IMR-90 (cell line): ENCODE results near the gene ITGB1BP1. TPM values are rescaled to one million over a fixed set of nuclear protein-coding genes. Genes with fewer than 3 reads are reported as not detected.

Experiments
- ATAC-seq: fragments of 200-7000 bp; cut with Tn5 transposase; 2 replicates; pipeline ENCODE4 v1.9.1; 2020; ENCODE audit warnings: low read depth, mild to moderate bottlenecking, moderate library complexity
- BruUV-seq: library from RNA; stranded (reverse); fragments of 400-500 nt; replicated peaks from 2 replicates; lab custom pipeline; 2021; lab: Mats Ljungman, UMichigan
- CTCF ChIA-PET: fragments of 300-600 bp; formaldehyde crosslinking; extraction: SDS; loops from one replicate; lab custom pipeline; 2021; ENCODE audit warnings: antibody characterized with exemption; lab: Yijun Ruan, JAX
- POLR2A ChIA-PET: fragments of 300-600 bp; sonication (Branson Sonifier 250); formaldehyde crosslinking; loops from one replicate; lab custom pipeline; 2022; ENCODE audit warnings: antibody characterized with exemption; ENCODE audit not compliant: unreplicated experiment; lab: Charles Lee
- DNase-seq: peaks from one replicate; pipeline ENCODE4 v3.0.0; 2013
- H2AFZ ChIP-seq: replicated peaks from 2 replicates; pipeline ENCODE3; 2013; ENCODE audit warnings: low read length, mild to moderate bottlenecking; ENCODE audit not compliant: poor library complexity
- H2AK5ac ChIP-seq: 2 replicates; pipeline ENCODE4 v1.6.1; 2013; ENCODE audit warnings: low read depth, low read length, inconsistent platforms
- H2AK9ac ChIP-seq: replicated peaks from 2 replicates; pipeline ENCODE3; 2013; ENCODE audit warnings: mild to moderate bottlenecking, low read depth, low read length, moderate library complexity; ENCODE audit not compliant: poor library complexity
- H2BK120ac ChIP-seq: 2 replicates; pipeline ENCODE4 v1.6.1; 2013; ENCODE audit warnings: low read depth, low read length, inconsistent platforms
- H2BK15ac ChIP-seq: 3 replicates; pipeline ENCODE4 v1.6.1; 2013; ENCODE audit warnings: low read depth, low read length, inconsistent platforms
- H2BK20ac ChIP-seq: 2 replicates; pipeline ENCODE4 v1.6.1; 2013; ENCODE audit warnings: low read depth, mild to moderate bottlenecking, inconsistent platforms, low read length, moderate library complexity
- H2BK5ac ChIP-seq: 2 replicates; pipeline ENCODE4 v1.6.1; 2013; ENCODE audit warnings: mild to moderate bottlenecking, low read depth, low read length, inconsistent platforms; ENCODE audit not compliant: poor library complexity, severe bottlenecking
- H3K14ac ChIP-seq: replicated peaks from 2 replicates; pipeline ENCODE4 v1.6.1; 2013; ENCODE audit warnings: low read depth, low read length, inconsistent platforms
- H3K18ac ChIP-seq: 2 replicates; pipeline ENCODE4 v1.6.1; 2013; ENCODE audit warnings: low read depth, low read length, control low read depth
- H3K23ac ChIP-seq: 2 replicates; pipeline ENCODE4 v1.6.1; 2013; ENCODE audit warnings: low read depth, low read length, inconsistent platforms
- H3K27ac ChIP-seq: 2 replicates; pipeline ENCODE4 v1.5.1; 2013; ENCODE audit warnings: mild to moderate bottlenecking, control low read depth, low read length; ENCODE audit not compliant: insufficient read depth
- H3K27me3 ChIP-seq: 2 replicates; pipeline ENCODE4 v1.6.1; 2013; ENCODE audit warnings: low read length; ENCODE audit not compliant: control insufficient read depth, insufficient read depth
- H3K36me3 ChIP-seq: 2 replicates; pipeline ENCODE4 v1.6.1; 2013; ENCODE audit warnings: low read length, mixed read lengths; ENCODE audit not compliant: control insufficient read depth, insufficient read depth
- H3K4ac ChIP-seq: 2 replicates; pipeline ENCODE4 v1.6.1; 2013; ENCODE audit warnings: low read depth, low read length, inconsistent platforms
- H3K4me1 ChIP-seq: 2 replicates; pipeline ENCODE4 v1.6.1; 2013; ENCODE audit warnings: low read length, mixed read lengths; ENCODE audit not compliant: control insufficient read depth, insufficient read depth
- H3K4me2 ChIP-seq: 2 replicates; pipeline ENCODE4 v1.6.1; 2013; ENCODE audit warnings: low read depth, mild to moderate bottlenecking, control low read depth, low read length, moderate library complexity
- H3K4me3 ChIP-seq: 2 replicates; pipeline ENCODE4 v1.5.1; 2013; ENCODE audit warnings: low read depth, mild to moderate bottlenecking, control low read depth, low read length, moderate library complexity; ENCODE audit not compliant: insufficient read depth
- H3K56ac ChIP-seq: 2 replicates; pipeline ENCODE4 v1.6.1; 2013; ENCODE audit warnings: low read length, inconsistent platforms; ENCODE audit not compliant: insufficient read depth; ENCODE audit errors: extremely low read depth
- H3K79me1 ChIP-seq, 2 experiments: 2 replicates each; pipeline ENCODE4 v1.6.1; 2013; ENCODE audit warnings: low read length in 2 of 2, inconsistent platforms in 1 of 2, low read depth in 1 of 2
- H3K9ac ChIP-seq: 2 replicates; pipeline ENCODE4 v1.6.1; 2013; ENCODE audit warnings: low read depth, low read length, control low read depth
- H3K9me1 ChIP-seq: 2 replicates; pipeline ENCODE4 v1.6.1; 2013; ENCODE audit warnings: low read length, inconsistent platforms; ENCODE audit not compliant: insufficient read depth
- H3K9me3 ChIP-seq: 2 replicates; pipeline ENCODE4 v1.6.1; 2013; ENCODE audit warnings: low read length; ENCODE audit not compliant: control insufficient read depth, insufficient read depth
- H4K20me1 ChIP-seq: 2 replicates; pipeline ENCODE4 v1.6.1; 2013; ENCODE audit warnings: low read length, inconsistent platforms; ENCODE audit not compliant: insufficient read depth
- H4K5ac ChIP-seq: 2 replicates; pipeline ENCODE4 v1.6.1; 2013; ENCODE audit warnings: mild to moderate bottlenecking, low read depth, low read length, control low read depth
- H4K8ac ChIP-seq, 2 experiments: 2 replicates each; pipeline ENCODE4 v1.6.1; 2013; ENCODE audit warnings: low read depth in 2 of 2, low read length in 2 of 2, control low read depth in 1 of 2, inconsistent platforms in 1 of 2
- H4K91ac ChIP-seq: 2 replicates; pipeline ENCODE4 v1.6.1; 2013; ENCODE audit warnings: low read depth, low read length, inconsistent platforms; ENCODE audit not compliant: insufficient read depth
- CHD1 ChIP-seq: IDR thresholded peaks from 2 replicates; pipeline ENCODE4 v1.6.1; 2012; ENCODE audit warnings: low read depth, low read length, improper control_type of control experiment
- MAFK ChIP-seq: IDR thresholded peaks from 2 replicates; pipeline ENCODE4 v1.6.1; 2012; ENCODE audit warnings: low read depth, low read length, improper control_type of control experiment
- NFE2L2 ChIP-seq: fragments of 150-350 bp; IDR thresholded peaks from 2 replicates; pipeline ENCODE4 v1.6.1; 2016; ENCODE audit warnings: low read depth, mild to moderate bottlenecking, low read length
- RAD21 ChIP-seq: IDR thresholded peaks from 2 replicates; pipeline ENCODE4 v1.6.1; 2012; ENCODE audit warnings: low read length, improper control_type of control experiment
- USF2 ChIP-seq: fragments of 150-350 bp; IDR thresholded peaks from 2 replicates; pipeline ENCODE4 v1.6.1; 2017; ENCODE audit warnings: mild to moderate bottlenecking, antibody characterized with exemption, low read length, low read depth
- WGBS, 2 experiments: methylation state at CpG; one replicate each; pipeline versions ENCODE4 v1.1.5 to v1.1.7; 2013; ENCODE audit warnings: missing lambda C conversion rate in 2 of 2; ENCODE audit not compliant: insufficient read length in 1 of 2; ENCODE audit errors: extremely low coverage in 2 of 2; 5-methylcytosine and 5-hydroxymethylcytosine counted together
- dilution Hi-C: fragments of 300-500 bp; cut with HindIII; formaldehyde crosslinking; loops from one replicate; pipeline ENCODE4 v1.14.3; 2018; ENCODE audit warnings: low sequenced_read_pairs; ENCODE audit not compliant: unreplicated experiment
- in situ Hi-C: fragments of 300-500 bp; cut with MboI; formaldehyde crosslinking; loops from 3 replicates; pipeline ENCODE4 v1.14.3; 2019; ENCODE audit warnings: low sequenced_read_pairs, inconsistent platforms, mixed read lengths
- intact Hi-C: fragments of 100-400 bp; cut with micrococcal nuclease; formaldehyde crosslinking; loops from 2 replicates; pipeline ENCODE4 v1.10.0; 2022
- polyA plus RNA-seq, 3 experiments: library from polyadenylated mRNA; depleted of rRNA; stranded (reverse); fragments of >200 nt; gene quantifications; 2 replicates each; pipeline ENCODE4 v1.2.3, GENCODE V29; 2012; ENCODE audit warnings: low replicate concordance in 1 of 3
- total RNA-seq: library from RNA; depleted of rRNA; stranded (reverse); fragments of >200 nt; gene quantifications from 2 replicates; pipeline ENCODE4 v1.2.3, GENCODE V29; 2012
- TF ChIP-seq, protein P1 (sequence below): conservative IDR thresholded peaks from 2 replicates; pipeline ENCODE4 v1.5.1; 2012; ENCODE audit warnings: mild to moderate bottlenecking, low read depth, low read length, improper control_type of control experiment

ITGB1BP1 gene
- total and polyA plus RNA-seq, 2 of the 4 experiments (the other 2 are of a cell fraction): 48.6 to 88.1 TPM

DNA sequence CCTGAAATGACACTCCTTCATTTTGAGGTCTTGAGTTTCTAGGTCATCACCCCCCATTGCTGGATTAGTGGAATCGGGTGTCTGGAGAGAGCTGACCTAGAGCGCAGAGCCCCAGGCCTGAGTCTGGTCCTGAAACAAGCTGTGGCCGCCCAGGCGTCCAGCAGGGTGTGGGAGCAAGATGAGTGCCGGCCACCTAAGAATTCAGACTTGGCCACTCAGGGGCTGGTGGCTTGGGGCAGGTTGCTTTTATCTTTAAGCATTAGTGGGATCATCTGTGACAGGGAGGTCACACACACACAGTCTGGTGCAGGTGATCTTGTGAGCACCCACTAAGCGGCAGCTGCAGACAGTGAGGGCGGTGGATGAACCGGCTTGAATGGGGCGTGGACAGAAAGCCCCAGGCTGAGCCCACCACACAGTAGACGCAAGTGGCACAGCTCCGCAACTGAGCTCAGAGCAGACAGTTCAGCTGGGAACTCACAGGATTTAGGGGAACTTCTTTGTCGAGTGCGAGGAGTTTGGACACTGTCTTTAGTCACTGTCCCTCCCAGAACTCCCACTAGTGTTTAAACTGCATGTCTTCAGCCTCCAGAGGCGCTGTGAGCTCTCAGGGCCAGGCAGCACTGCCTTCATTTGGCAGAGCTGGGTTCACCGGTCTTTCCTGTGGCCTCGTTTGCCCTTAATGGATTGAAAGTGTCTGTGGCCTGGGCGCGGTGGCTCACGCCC lies 21.5 kb downstream of the ITGB1BP1 start:
- Histone ChIP-seq H4K5ac (no peak overlapping the region), H2AK5ac (no peak overlapping the region), H3K4me3 (no peak overlapping the region), H3K23ac (no peak overlapping the region), H2AFZ (no peak overlapping the region), H4K20me1 (peaks cover 17% of the 10 kb centered on the region), H3K27ac (no peak overlapping the region), H2BK5ac (no peak overlapping the region), H4K91ac (no peak overlapping the region), H2BK15ac (no peak overlapping the region), H2AK9ac (no peak overlapping the region), H3K4me2 (no peak overlapping the region), H4K8ac (no peak overlapping the region), H3K9ac (no peak overlapping the region), H3K56ac (no peak overlapping the region), H3K9me3 (no peaks in the 10 kb centered on the region), H3K4me1 (peaks cover 14% of the 10 kb centered on the region), H3K9me1 (peaks cover 14% of the 10 kb centered on the region), H3K27me3 (no peaks in the 10 kb centered on the region), H2BK120ac (no peak overlapping the region), H3K14ac (no peak overlapping the region), H3K4ac (no peak overlapping the region), H3K36me3 (peaks cover 30% of the 10 kb centered on the region), H3K79me1 (peaks cover 5 to 40% of the 10 kb centered on the region in 2 experiments), H2BK20ac (no peak overlapping the region), H3K18ac (no peak overlapping the region)
- POLR2A ChIA-PET: no interaction called here
- intact Hi-C loops: no loop called here
- TF ChIP-seq CHD1: no peak
- TF ChIP-seq USF2: no peak
- no peak for TF ChIP-seq MAFK
- TF ChIP-seq, protein P1, sequence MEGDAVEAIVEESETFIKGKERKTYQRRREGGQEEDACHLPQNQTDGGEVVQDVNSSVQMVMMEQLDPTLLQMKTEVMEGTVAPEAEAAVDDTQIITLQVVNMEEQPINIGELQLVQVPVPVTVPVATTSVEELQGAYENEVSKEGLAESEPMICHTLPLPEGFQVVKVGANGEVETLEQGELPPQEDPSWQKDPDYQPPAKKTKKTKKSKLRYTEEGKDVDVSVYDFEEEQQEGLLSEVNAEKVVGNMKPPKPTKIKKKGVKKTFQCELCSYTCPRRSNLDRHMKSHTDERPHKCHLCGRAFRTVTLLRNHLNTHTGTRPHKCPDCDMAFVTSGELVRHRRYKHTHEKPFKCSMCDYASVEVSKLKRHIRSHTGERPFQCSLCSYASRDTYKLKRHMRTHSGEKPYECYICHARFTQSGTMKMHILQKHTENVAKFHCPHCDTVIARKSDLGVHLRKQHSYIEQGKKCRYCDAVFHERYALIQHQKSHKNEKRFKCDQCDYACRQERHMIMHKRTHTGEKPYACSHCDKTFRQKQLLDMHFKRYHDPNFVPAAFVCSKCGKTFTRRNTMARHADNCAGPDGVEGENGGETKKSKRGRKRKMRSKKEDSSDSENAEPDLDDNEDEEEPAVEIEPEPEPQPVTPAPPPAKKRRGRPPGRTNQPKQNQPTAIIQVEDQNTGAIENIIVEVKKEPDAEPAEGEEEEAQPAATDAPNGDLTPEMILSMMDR: no peak
- TF ChIP-seq RAD21: no peak
- no peak for TF ChIP-seq NFE2L2
- dilution Hi-C loops: no loop called here
- CTCF ChIA-PET: interaction anchor here (0.5 kb wide), 1 partner anchor 45 kb away, joined by 3 read pairs; no protein-coding TSS in a partner anchor
- DNase-seq (no peak), ATAC-seq (no peak)
- in situ Hi-C loops: no loop called here
- BruUV-seq: no TSS peak
- WGBS, 2 experiments: 98% methylated on average over 7 of the region's 19 CpGs; no CpG with 5 or more reads in 1 of the 2 experiments
